ENCODE data around the gene NCKAP1.
"Not testable (repeated sequence)": the region's sequence is repeated elsewhere in the genome, so short reads cannot be mapped to it uniquely, and the experiment has no call there.

NCKAP1 gene

GRCh38 chr2:182904844-182905243 lies 133.4 kb downstream of the NCKAP1 start:
- Histone ChIP-seq H3K27ac (ENCODE audit: low read depth, low read length) (no peak overlapping the region), H3K27me3 (ENCODE audit: control insufficient read depth in 5 of 5, insufficient read depth in 4 of 5, low read length in 5 of 5) (no peaks in the 10 kb centered on the region), H3K4me1 (ENCODE audit: control insufficient read depth in 5 of 5, insufficient read depth in 5 of 5, low read length in 5 of 5) (peaks cover 0 to 7% (median 0%) of the 10 kb centered on the region in 5 donors)

DNA sequence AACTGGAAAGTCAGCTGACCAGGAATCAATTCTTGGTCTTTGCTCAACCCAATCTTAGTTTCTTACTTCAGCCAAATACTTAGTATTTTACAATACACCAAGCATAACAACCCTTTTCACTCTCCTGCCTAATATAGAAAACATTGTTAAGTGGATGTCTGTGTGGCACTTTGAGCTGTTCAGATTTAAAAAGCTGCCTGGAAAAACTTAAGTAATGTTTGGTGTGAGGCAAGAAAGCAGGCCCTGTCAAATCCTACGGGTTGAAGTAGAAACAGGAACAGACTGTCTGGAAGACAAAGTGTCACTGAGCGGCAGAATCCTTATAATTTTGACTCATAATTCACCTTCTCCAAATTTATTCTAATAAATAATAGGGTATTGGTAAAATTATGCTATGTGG lies 134.7 kb downstream of the NCKAP1 start:
- Histone ChIP-seq H3K27me3 (ENCODE audit: control insufficient read depth in 5 of 5, insufficient read depth in 4 of 5, low read length in 5 of 5) (no peaks in the 10 kb centered on the region), H3K9me3 (ENCODE audit: control insufficient read depth in 5 of 5, low read length in 5 of 5) (no peaks in the 10 kb centered on the region), H3K9ac (ENCODE audit: low read length in 5 of 5) (no peak overlapping the region), H3K4me3 (ENCODE audit: low read depth in 1 of 5, low read length in 5 of 5) (no peak overlapping the region), H3K36me3 (ENCODE audit: control insufficient read depth in 5 of 5, insufficient read depth in 5 of 5, low read length in 5 of 5) (peaks cover 0 to 2% (median 0%) of the 10 kb centered on the region in 5 donors), H3K27ac (ENCODE audit: low read depth, low read length) (no peak overlapping the region), H3K4me1 (ENCODE audit: control insufficient read depth in 5 of 5, insufficient read depth in 5 of 5, low read length in 5 of 5) (peaks cover 0 to 7% (median 0%) of the 10 kb centered on the region in 5 donors)

More at GRCh38 chr2:182904844-182905243, 133.4 kb downstream of the NCKAP1 start:
- Histone ChIP-seq H3K9me3 (ENCODE audit: control insufficient read depth in 5 of 5, low read length in 5 of 5) (no peaks in the 10 kb centered on the region), H3K4me3 (ENCODE audit: low read depth in 1 of 5, low read length in 5 of 5) (no peak overlapping the region), H3K36me3 (ENCODE audit: control insufficient read depth in 5 of 5, insufficient read depth in 5 of 5, low read length in 5 of 5) (peaks cover 0 to 3% (median 2%) of the 10 kb centered on the region in 5 donors), H3K9ac (ENCODE audit: low read length in 5 of 5) (no peak overlapping the region)

DNA sequence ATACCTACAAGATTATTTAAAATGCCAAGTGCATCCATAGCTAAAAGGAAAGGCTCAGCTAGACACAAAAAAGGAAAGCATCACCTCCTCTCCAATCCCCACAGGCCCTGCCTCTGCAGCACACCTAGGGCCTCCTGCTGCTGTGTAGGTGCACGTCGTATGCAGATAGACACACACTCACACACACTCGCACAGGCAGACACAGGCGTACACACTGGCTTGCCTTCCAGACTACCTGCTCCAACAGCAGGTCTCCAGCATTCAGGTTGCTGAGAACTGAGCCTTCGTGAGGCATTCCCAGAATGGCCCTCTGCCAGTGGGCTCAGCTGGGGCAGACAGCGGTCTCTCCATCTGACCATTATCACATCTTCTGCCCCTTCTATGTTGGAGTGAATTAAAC lies 136.5 kb downstream of the NCKAP1 start:
- no peaks in the 10 kb centered on the region for H3K27me3 ChIP-seq (ENCODE audit: control insufficient read depth in 5 of 5, insufficient read depth in 4 of 5, low read length in 5 of 5)
- H3K4me3 ChIP-seq (ENCODE audit: low read depth in 1 of 5, low read length in 5 of 5) = no peak overlapping the region
- H3K9ac ChIP-seq (ENCODE audit: low read length in 5 of 5) = no peak overlapping the region
- H3K4me1 ChIP-seq (ENCODE audit: control insufficient read depth in 5 of 5, insufficient read depth in 5 of 5, low read length in 5 of 5) = no peaks in the 10 kb centered on the region
- peaks cover 0 to 2% (median 0%) of the 10 kb centered on the region in 5 donors for H3K36me3 ChIP-seq (ENCODE audit: control insufficient read depth in 5 of 5, insufficient read depth in 5 of 5, low read length in 5 of 5)
- H3K27ac ChIP-seq (ENCODE audit: low read depth, low read length) = no peak overlapping the region
- no peaks in the 10 kb centered on the region for H3K9me3 ChIP-seq (ENCODE audit: control insufficient read depth in 5 of 5, low read length in 5 of 5)

- Histone ChIP-seq H3K36me3 (ENCODE audit: control insufficient read depth in 5 of 5, insufficient read depth in 5 of 5, low read length in 5 of 5) (no peaks in the 10 kb centered on the region), H3K4me3 (ENCODE audit: low read depth in 1 of 5, low read length in 5 of 5) (no peak overlapping the region), H3K9ac (ENCODE audit: low read length in 5 of 5) (no peak overlapping the region), H3K27me3 (ENCODE audit: control insufficient read depth in 5 of 5, insufficient read depth in 4 of 5, low read length in 5 of 5) (no peaks in the 10 kb centered on the region), H3K27ac (ENCODE audit: low read depth, low read length) (no peak overlapping the region), H3K9me3 (ENCODE audit: control insufficient read depth in 5 of 5, low read length in 5 of 5) (peaks cover 0 to 2% (median 0%) of the 10 kb centered on the region in 5 donors), H3K4me1 (ENCODE audit: control insufficient read depth in 5 of 5, insufficient read depth in 5 of 5, low read length in 5 of 5) (no peaks in the 10 kb centered on the region)
Measured at GRCh38 chr2:182898718-182899117, 139.5 kb downstream of the NCKAP1 start.

- no peak overlapping the region for H3K4me3 ChIP-seq (ENCODE audit: low read depth in 1 of 5, low read length in 5 of 5)
- H3K36me3 ChIP-seq (ENCODE audit: control insufficient read depth in 5 of 5, insufficient read depth in 5 of 5, low read length in 5 of 5) = no peaks in the 10 kb centered on the region
- H3K27ac ChIP-seq (ENCODE audit: low read depth, low read length) = no peak overlapping the region
- no peaks in the 10 kb centered on the region for H3K27me3 ChIP-seq (ENCODE audit: control insufficient read depth in 5 of 5, insufficient read depth in 4 of 5, low read length in 5 of 5)
- H3K4me1 ChIP-seq (ENCODE audit: control insufficient read depth in 5 of 5, insufficient read depth in 5 of 5, low read length in 5 of 5) = no peaks in the 10 kb centered on the region
- H3K9me3 ChIP-seq (ENCODE audit: control insufficient read depth in 5 of 5, low read length in 5 of 5) = peaks cover 0 to 3% (median 0%) of the 10 kb centered on the region in 5 donors
- H3K9ac ChIP-seq (ENCODE audit: low read length in 5 of 5) = no peak overlapping the region
Measured at GRCh38 chr2:182897137-182897536, 141.1 kb downstream of the NCKAP1 start.

DNA sequence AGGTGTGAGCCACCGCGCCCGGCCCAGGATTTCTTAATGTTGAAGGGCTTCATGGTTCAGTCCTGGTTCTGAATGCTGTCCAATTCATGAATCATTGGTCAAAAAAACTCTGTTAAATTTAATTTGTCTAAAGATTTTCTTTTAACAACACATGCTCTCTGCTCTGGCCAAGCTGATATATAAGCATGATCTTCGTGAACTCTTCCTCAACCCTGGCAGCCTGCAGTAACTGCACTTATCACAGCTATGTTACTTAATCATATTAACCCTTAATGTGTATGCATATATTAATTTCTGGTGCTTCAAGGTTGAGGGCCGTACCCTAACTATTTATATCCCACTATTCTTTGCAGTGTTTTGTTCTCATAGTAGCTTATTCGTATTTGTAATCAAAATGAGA lies 142.5 kb downstream of the NCKAP1 start:
- no peaks in the 10 kb centered on the region for H3K36me3 ChIP-seq (ENCODE audit: control insufficient read depth in 5 of 5, insufficient read depth in 5 of 5, low read length in 5 of 5)
- H3K4me1 ChIP-seq (ENCODE audit: control insufficient read depth in 5 of 5, insufficient read depth in 5 of 5, low read length in 5 of 5) = no peaks in the 10 kb centered on the region
- H3K4me3 ChIP-seq (ENCODE audit: low read depth in 1 of 5, low read length in 5 of 5) = no peak overlapping the region
- no peaks in the 10 kb centered on the region for H3K27me3 ChIP-seq (ENCODE audit: control insufficient read depth in 5 of 5, insufficient read depth in 4 of 5, low read length in 5 of 5)
- no peak overlapping the region for H3K9ac ChIP-seq (ENCODE audit: low read length in 5 of 5)
- peaks cover 0 to 3% (median 0%) of the 10 kb centered on the region in 5 donors for H3K9me3 ChIP-seq (ENCODE audit: control insufficient read depth in 5 of 5, low read length in 5 of 5)
- H3K27ac ChIP-seq (ENCODE audit: low read depth, low read length) = no peak overlapping the region

GRCh38 chr2:182895169-182895568 lies 143.1 kb downstream of the NCKAP1 start:
- no peaks in the 10 kb centered on the region for H3K27me3 ChIP-seq (ENCODE audit: control insufficient read depth in 5 of 5, insufficient read depth in 4 of 5, low read length in 5 of 5)
- no peak overlapping the region for H3K9ac ChIP-seq (ENCODE audit: low read length in 5 of 5)
- H3K9me3 ChIP-seq (ENCODE audit: control insufficient read depth in 5 of 5, low read length in 5 of 5) = peaks cover 0 to 3% (median 0%) of the 10 kb centered on the region in 5 donors
- H3K4me1 ChIP-seq (ENCODE audit: control insufficient read depth in 5 of 5, insufficient read depth in 5 of 5, low read length in 5 of 5) = no peaks in the 10 kb centered on the region
- H3K36me3 ChIP-seq (ENCODE audit: control insufficient read depth in 5 of 5, insufficient read depth in 5 of 5, low read length in 5 of 5) = no peaks in the 10 kb centered on the region
- H3K4me3 ChIP-seq (ENCODE audit: low read depth in 1 of 5, low read length in 5 of 5) = no peak overlapping the region
- no peak overlapping the region for H3K27ac ChIP-seq (ENCODE audit: low read depth, low read length)

DNA sequence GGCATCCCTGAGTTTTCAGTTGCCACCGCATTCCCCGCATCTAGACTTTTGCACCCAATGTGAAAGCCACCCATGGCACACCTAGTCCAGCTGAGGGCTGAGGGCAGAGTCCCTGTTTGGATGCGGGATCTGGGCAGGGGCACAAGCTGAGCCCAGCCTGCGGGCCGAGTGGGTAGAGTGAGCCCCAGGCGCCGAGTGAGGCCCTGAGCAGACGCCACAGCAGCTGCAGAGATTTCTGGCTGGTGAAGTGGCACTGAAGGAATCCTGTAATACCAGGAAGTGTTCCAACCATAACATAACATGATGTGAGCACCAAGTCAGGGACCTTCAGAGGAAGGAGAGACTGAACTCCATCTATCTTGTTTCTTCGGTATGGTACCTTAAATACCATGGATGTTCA lies 144.1 kb downstream of the NCKAP1 start:
- H3K4me1 ChIP-seq (ENCODE audit: control insufficient read depth in 5 of 5, insufficient read depth in 5 of 5, low read length in 5 of 5) = no peaks in the 10 kb centered on the region
- no peaks in the 10 kb centered on the region for H3K27me3 ChIP-seq (ENCODE audit: control insufficient read depth in 5 of 5, insufficient read depth in 4 of 5, low read length in 5 of 5)
- H3K9ac ChIP-seq (ENCODE audit: low read length in 5 of 5) = no peak overlapping the region
- H3K4me3 ChIP-seq (ENCODE audit: low read depth in 1 of 5, low read length in 5 of 5) = no peak overlapping the region
- H3K27ac ChIP-seq (ENCODE audit: low read depth, low read length) = no peak overlapping the region
- peaks cover 0 to 3% (median 0%) of the 10 kb centered on the region in 5 donors for H3K9me3 ChIP-seq (ENCODE audit: control insufficient read depth in 5 of 5, low read length in 5 of 5)
- H3K36me3 ChIP-seq (ENCODE audit: control insufficient read depth in 5 of 5, insufficient read depth in 5 of 5, low read length in 5 of 5) = no peaks in the 10 kb centered on the region

DNA sequence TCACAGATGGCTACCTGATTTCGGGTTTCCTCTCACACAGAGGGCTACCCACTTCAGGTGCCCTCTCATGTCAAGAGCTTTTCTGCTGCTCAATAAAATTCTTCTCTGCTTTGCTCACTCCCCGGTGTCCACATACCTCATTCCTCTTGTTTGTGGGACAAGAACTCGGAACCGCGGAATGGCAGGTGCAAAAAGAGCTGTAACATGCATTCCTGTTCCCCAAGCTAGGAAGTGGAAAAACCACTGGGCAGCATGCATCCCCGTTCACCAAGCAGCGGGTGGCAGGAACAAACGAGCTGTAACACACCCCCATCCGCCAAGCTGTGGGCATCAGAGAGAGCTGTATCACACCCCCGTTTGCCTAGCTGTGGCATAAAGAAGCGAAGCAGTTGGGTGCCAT lies 144.6 kb downstream of the NCKAP1 start:
- no peak overlapping the region for H3K9ac ChIP-seq (ENCODE audit: low read length in 5 of 5)
- no peak overlapping the region for H3K4me3 ChIP-seq (ENCODE audit: low read depth in 1 of 5, low read length in 5 of 5)
- H3K27me3 ChIP-seq (ENCODE audit: control insufficient read depth in 5 of 5, insufficient read depth in 4 of 5, low read length in 5 of 5) = no peaks in the 10 kb centered on the region
- H3K36me3 ChIP-seq (ENCODE audit: control insufficient read depth in 5 of 5, insufficient read depth in 5 of 5, low read length in 5 of 5) = no peaks in the 10 kb centered on the region
- no peaks in the 10 kb centered on the region for H3K4me1 ChIP-seq (ENCODE audit: control insufficient read depth in 5 of 5, insufficient read depth in 5 of 5, low read length in 5 of 5)
- no peak overlapping the region for H3K27ac ChIP-seq (ENCODE audit: low read depth, low read length)
- H3K9me3 ChIP-seq (ENCODE audit: control insufficient read depth in 5 of 5, low read length in 5 of 5) = peaks cover 0 to 3% (median 0%) of the 10 kb centered on the region in 5 donors

DNA sequence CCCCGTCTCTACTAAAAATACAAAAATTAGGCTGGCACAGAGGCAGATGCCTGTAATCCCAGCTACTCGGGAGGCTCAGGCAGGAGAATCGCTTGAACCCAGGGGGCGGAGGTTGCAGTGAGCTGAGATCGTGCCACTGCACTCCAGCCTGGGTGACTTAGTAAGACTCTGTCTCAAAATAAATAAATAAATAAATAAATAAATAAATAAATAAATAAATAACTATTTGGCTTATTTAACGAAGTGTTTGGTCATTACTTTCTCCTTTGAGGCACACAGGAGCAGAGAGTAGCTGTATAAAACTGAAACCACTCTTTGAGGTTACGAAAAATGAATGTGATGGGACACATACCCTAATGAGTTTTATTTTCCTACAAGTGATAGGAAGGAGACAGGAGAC lies 145.2 kb downstream of the NCKAP1 start:
- H3K27ac ChIP-seq (ENCODE audit: low read depth, low read length); H3K9ac ChIP-seq (ENCODE audit: low read length in 5 of 5); H3K27me3 ChIP-seq (ENCODE audit: control insufficient read depth in 5 of 5, insufficient read depth in 4 of 5, low read length in 5 of 5); H3K4me1 ChIP-seq (ENCODE audit: control insufficient read depth in 5 of 5, insufficient read depth in 5 of 5, low read length in 5 of 5); H3K36me3 ChIP-seq (ENCODE audit: control insufficient read depth in 5 of 5, insufficient read depth in 5 of 5, low read length in 5 of 5); H3K9me3 ChIP-seq (ENCODE audit: control insufficient read depth in 5 of 5, low read length in 5 of 5); H3K4me3 ChIP-seq (ENCODE audit: low read depth in 1 of 5, low read length in 5 of 5): not testable (repeated sequence)

- H3K27ac ChIP-seq (ENCODE audit: low read depth, low read length) = no peak overlapping the region
- no peak overlapping the region for H3K4me3 ChIP-seq (ENCODE audit: low read depth in 1 of 5, low read length in 5 of 5)
- no peaks in the 10 kb centered on the region for H3K4me1 ChIP-seq (ENCODE audit: control insufficient read depth in 5 of 5, insufficient read depth in 5 of 5, low read length in 5 of 5)
- H3K9ac ChIP-seq (ENCODE audit: low read length in 5 of 5) = no peak overlapping the region
- H3K9me3 ChIP-seq (ENCODE audit: control insufficient read depth in 5 of 5, low read length in 5 of 5) = peaks cover 0 to 3% (median 0%) of the 10 kb centered on the region in 5 donors
- no peaks in the 10 kb centered on the region for H3K27me3 ChIP-seq (ENCODE audit: control insufficient read depth in 5 of 5, insufficient read depth in 4 of 5, low read length in 5 of 5)
- H3K36me3 ChIP-seq (ENCODE audit: control insufficient read depth in 5 of 5, insufficient read depth in 5 of 5, low read length in 5 of 5) = no peaks in the 10 kb centered on the region
Measured at GRCh38 chr2:182891611-182892010, 146.6 kb downstream of the NCKAP1 start.

Data from subcutaneous abdominal adipose tissue (tissue), 5 donors.